Stimulated activated CD4-positive, alpha-beta T cell treated with anti-CD3 and anti-CD28 coated beads, Interleukin-1b, Interleukin-23, amount 100 ng/mL, for 24 hours (primary cell): ENCODE measurements around the gene PCCA.
"Not testable (repeated sequence)": the region's sequence is repeated elsewhere in the genome, so short reads cannot be mapped to it uniquely, and the experiment has no call there.

ENCODE experiments used
- DNase-seq, 4 experiments: peaks; one replicate each; pipeline ENCODE4 v3.0.0-alpha.2; 2020; ENCODE audit warnings: low read depth in 4 of 4, low spot score in 1 of 4

PCCA gene, protein sequence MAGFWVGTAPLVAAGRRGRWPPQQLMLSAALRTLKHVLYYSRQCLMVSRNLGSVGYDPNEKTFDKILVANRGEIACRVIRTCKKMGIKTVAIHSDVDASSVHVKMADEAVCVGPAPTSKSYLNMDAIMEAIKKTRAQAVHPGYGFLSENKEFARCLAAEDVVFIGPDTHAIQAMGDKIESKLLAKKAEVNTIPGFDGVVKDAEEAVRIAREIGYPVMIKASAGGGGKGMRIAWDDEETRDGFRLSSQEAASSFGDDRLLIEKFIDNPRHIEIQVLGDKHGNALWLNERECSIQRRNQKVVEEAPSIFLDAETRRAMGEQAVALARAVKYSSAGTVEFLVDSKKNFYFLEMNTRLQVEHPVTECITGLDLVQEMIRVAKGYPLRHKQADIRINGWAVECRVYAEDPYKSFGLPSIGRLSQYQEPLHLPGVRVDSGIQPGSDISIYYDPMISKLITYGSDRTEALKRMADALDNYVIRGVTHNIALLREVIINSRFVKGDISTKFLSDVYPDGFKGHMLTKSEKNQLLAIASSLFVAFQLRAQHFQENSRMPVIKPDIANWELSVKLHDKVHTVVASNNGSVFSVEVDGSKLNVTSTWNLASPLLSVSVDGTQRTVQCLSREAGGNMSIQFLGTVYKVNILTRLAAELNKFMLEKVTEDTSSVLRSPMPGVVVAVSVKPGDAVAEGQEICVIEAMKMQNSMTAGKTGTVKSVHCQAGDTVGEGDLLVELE

DNA sequence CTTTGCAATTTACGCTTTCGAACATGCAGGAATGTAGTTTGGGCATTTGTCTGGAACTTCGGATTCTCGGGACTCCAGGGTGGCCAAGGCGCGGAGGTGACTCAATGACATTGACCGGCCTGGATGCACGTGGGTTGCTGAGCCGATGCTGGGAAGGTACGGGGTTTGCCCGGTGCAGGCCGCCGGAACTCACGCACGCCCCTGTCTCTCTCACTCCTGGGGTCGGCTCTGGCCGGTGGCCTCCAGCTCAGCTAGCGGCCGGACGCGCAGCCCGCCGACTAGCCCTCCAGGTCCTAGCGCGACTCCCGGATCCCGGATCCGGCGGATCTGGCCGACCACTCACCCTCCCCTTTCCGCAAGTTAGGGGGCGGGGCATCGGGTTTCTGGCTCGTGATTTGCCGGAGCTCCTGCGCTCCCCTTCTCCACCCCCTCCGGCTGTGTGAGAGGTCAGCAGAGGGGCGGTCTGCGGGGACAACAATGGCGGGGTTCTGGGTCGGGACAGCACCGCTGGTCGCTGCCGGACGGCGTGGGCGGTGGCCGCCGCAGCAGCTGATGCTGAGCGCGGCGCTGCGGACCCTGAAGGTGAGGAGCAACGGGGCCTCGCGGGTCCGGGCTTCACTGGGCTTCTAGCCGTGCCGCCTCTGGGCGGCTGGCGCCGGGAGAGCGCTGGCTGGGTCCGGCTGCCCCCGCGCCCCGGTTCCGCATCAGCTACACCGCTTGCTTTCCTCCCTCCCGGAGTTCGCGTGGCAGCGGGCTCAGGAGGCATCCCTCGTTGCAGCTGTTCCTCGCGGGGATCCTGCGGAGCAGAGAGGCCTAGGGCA, at the start of gene PCCA:
TSS of gene PCCA (plus strand) at position 450 of the 821 bp plus-strand sequence. CDS start at position 478, 28 bp downstream.
- peak; percentile 58 to 84 (median 68) for DNase-seq

DNA sequence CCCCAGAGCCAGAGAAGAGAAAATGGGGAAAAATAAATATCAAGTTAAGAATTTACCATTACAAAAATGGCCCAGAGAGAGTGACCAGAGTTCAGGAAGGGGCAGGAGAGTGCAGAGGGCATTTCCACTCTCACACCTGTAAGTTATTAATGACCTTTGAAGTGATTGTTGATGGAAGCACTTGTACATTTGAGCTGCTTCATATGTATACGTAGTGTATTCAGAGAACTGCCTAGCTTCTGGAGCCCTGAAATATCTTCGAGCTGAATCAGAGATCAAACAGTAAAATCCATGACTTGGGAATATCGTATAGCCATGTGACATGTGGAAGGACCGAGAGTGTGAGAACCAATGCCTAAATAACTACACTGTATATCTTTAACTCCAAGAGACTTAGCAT, 49.2 kb upstream of the PCCA start:
- DNase-seq: no peak

GRCh38 chr13:100040196-100040595, 48.7 kb upstream of the PCCA start:
- no peak for DNase-seq

- DNase-seq: no peak
These were observed 44.0 kb upstream of the PCCA start for GRCh38 chr13:100044936-100045335.

DNA sequence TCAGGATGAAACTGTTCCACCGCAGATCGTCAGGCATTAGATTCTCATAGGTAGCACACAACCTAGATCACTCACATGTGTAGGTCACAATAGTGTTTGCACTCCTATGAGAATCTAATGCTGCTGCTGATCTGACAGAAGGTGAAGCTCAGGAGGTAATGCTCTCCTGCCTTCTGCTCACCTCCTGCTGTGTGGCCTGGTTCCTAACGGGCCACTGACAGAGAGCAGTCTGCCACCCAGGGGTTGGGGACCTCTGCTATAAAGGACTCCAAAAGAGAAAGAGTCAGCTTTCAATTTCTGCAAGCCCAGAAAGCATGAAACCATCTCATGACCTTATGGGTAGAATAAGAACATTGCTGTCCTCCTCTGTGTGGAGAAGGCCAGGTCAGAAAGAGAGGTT, 43.5 kb upstream of the PCCA start:
- DNase-seq: no peak

- no peak for DNase-seq
These were observed 37.8 kb upstream of the PCCA start for GRCh38 chr13:100051070-100051469.

GRCh38 chr13:100059827-100060226, 29.1 kb upstream of the PCCA start:
- no peak for DNase-seq

DNA sequence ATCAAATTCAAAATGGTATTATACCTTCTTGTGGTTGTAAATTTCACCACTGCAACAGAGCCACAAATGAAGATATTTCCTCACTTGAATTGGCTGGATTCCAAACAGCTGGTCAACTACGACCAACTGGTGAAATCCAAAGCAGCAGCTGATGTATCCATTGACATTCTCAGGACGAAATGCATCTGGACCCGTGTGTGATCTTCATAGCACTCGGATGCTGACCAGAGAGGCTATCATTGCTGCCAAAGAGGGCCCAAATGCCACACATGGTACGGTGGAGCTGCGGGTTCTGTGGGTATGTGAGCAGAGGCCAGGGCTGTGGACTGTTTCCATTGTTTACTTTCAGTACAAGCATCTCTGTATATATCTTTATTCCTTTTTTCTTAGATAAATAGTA, 25.6 kb upstream of the PCCA start:
- DNase-seq: no peak

DNA sequence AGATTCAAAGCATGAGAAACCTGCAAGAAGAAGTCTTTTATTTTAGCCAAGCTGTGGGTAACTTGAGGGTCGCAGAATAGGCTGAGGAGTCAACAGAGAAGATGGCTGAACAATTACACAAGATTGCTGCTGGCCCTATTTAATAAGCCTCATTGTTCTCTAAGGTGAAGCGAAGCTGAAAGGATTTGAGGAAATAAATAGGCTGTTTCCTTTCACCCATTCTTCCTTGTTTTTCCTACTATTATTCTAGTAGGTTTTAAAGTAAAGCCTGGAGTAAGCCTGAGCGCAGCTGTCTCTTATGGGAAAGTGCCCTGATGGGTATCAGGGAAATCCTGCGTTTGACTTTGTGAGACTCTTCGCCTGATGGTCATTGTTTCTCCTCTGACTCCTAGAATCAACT, 25.0 kb upstream of the PCCA start:
- no peak for DNase-seq

DNA sequence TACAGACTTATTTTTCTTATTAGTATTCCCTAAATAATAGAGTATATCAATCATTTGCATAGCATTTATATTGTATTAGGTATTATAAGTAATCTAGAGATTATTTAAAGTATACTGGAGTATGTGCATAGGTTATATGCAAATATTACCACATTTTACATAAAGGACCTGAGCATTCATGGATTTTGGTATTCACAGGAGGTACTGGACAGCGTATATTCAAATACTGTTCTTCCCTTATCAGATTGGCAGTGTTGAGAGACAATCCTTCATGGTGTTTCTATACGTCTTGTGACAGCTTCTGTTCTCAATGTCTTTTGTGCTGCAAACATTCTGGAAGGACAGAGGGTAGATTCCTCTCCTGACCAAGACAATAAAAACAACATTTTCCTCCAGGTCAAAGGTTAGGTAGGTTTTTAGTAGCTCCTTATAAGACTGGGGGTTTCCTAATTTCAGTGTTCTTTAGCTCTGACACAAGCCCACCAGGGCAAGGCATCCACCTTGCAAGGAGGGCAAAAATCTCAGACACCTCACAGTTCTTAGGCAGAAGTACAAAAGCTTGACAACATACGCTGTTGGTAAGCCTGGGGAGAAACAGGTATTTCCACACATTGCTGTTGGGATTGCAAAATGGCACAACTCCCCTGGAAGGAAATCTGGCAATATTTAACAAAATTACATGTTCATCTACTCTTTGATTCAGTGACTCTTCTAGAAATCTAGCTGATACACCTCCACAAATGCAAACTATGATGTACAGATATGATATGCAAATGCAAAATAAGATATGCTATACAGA, 20.6 kb upstream of the PCCA start:
- no peak for DNase-seq

DNA sequence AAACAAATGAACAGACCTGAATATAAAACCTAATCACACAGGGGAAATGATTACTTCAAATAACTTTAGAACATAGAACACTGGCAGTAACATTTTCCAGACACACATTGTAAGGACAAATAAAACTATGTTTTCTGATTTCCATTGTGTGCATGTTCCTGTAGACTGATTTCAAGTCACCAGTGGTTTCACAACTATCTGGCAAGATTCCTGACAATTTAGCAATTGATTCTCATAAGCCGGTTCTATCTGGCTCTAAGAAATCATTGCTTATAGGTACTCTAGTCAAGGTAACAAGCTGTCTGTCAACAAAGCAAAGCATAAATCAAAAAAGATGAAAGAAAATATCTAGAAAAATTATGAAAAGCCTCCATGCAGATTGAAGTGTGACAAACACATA, 19.6 kb upstream of the PCCA start:
- no peak for DNase-seq

DNA sequence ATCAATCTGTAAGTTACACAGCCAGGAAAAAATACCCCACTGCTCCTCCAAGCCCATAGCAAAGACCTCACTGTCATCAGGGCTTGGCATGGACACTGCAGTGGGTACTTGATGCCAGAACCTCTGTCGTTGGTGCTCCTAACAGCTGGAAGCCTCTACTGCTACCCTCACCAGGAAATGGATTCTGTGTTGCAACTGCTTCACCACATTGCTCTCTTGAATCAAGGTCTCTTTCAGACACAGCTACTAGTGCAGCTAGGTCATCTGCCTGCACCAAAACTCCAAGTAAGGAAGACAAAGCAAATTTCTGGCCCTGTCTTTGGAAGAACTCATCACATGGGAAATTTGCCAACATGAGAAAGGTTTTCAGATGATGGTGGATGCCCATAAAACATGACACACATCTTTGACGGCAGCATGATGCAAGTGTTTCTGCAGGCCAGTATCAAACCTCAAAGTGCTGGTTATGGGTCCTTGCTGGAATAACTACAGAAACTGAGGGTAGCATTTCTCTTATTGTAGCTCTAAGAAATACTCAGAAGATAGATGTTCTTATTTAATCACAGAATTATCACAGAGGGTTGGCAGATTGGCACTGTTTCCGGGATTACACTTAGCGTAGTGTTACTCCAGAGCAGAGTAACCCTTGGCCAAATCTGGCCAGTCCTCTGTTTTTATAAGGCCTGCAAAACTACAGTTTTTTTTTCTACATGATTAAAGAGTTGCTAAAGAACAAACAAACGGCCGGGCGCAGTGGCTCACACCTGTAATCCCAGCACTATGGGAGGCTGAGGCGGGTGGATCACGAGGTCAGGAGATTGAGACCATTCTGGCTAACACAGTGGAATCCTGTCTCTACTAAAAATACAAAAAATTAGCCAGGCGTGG, 12.9 kb upstream of the PCCA start:
- no peak for DNase-seq

DNA sequence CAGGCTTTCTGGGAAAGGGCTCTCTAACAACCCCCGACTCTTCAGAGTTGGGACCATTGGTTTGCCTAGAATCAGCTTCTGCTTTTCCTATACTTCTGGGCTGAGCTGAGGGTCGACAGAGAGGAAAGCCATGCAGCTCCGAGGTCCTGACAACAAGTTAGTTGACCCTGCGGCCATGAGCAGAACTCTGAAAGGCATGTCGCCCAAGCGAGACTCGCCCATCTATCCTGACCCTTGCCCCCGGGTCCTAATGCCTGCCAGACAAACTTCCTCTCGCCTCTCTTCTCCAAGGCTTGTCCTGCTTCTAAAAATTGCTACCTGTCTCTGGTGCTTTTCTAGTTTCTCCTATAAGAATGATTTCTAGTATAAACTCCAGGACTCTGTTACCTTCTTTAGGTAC, 9.9 kb upstream of the PCCA start:
- DNase-seq: not testable (repeated sequence)

GRCh38 chr13:100083401-100083800, 5.5 kb upstream of the PCCA start:
- not testable (repeated sequence) for DNase-seq

DNA sequence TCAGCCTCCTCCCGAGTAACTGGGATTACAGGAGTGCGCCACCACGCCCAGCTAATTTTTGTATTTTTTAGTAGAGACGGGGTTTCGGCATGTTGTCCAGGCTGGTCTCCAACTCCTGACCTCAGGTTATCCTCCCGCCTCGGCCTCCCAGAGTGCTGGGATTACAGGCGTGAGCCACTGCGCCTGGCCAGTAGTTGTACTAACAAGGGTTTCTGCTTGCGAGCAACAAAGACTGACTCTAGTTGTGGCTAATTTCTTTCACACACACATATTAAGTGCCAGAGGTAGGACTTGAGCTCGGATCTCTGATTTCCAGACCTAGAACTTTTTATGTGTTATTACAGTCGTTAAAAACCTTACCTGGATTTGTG, 635 bp upstream of the PCCA start:
- no peak for DNase-seq

GRCh38 chr13:100089465-100090032, 656 bp downstream of the PCCA start:
- DNase-seq: no peak

- DNase-seq: no peak
These were observed 2.0 kb downstream of the PCCA start for GRCh38 chr13:100090861-100091260.

DNA sequence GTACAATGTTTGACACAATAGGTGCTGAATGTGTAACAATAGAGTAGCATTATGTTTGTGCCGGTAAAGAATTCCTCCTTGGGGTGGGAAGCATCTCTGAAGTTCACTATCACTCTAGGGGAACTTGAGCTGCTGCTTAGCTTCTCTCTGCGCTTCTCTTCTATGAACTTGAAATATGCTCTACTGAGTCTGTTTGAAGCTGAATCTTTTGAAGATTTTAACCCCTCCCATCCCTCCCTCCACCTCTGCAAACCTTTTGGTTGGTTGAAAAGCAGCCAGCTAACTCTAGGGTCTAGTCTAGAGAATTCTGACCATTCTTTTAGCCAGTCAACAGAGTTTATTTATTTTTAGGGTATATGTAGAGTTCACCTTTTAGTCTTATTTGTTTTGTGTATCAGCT, 2.5 kb downstream of the PCCA start:
- DNase-seq: no peak

DNA sequence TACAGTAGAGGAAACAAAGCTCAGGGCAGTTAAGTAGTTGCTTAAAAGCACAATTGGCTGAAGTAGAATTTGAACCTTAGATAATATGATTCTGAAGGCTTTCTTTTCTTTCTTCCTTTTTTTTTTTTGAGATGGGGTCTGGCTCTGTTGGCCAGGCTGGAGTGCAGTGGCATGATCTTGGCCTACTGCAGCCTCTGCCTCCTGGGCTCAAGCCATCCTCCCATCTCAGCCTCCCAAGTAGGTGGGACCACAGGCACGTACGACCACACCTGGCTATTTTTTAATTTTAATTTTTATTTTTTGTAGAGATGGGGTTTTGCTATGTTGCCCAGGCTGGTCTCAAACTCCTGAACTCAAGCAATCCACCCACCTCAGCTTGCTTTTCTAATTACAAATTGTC, 3.4 kb downstream of the PCCA start:
- not testable (repeated sequence) for DNase-seq

DNA sequence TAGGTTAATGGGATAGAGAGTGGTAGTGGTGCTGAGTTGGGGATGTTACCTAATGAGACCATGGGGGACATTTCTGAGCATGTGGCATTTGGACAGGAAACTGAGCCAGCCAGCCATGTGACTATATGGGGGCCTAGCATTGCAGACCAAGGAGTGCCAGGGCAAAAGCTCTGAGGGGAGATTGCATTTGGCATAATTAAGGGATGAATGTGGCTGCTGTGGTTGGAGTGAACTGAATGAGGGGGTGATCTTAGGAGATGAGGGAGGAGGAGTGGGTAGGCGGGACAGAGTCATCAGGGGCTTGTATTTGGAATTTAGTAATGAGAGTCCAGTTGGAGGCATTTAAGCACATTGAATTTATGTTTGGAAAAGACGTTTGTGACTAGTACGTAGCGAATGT, 6.6 kb downstream of the PCCA start:
- DNase-seq: no peak
